GDM1 (cell line): ENCODE measurements around the gene CRYBG2.
"Not testable (repeated sequence)": the region's sequence is repeated elsewhere in the genome, so short reads cannot be mapped to it uniquely, and the experiment has no call there.

Source experiments
- DNase-seq: peaks from one replicate; lab custom pipeline; 2025; lab: John Stamatoyannopoulos, UW

CRYBG2 gene

DNA sequence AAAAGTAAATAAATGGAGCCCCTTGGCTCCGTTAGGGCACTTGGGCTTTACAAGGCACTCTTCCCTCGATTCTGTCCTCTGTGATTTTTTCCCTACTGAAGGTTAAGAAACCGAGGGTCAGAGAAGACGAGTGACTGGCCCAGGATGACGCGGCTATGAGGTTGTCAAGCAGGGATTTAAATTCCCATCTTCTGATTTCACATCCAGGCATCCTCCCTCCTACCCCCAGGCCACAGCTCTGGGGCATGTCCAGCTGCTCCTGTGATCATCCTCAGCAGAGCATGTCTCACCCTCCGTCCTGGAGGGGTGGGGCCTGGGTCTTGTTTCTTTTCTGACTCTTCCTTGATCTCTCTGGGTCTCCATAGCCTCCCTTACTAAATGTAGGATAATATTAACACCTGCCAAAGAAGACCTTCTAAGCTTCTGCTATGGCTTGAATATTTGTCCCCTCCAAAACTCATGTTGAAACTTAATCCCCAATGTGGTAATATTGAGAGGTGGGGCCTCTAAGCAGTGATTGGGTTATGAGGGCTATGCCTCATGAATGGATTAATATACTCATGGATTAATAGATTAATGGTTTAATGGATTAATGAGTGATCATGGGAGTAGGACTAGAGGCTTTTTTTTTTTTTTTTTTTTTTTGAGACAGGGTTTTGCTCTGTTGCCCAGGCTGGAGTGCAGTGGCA, 4.6 kb downstream of the CRYBG2 start:
- no peak for DNase-seq

DNA sequence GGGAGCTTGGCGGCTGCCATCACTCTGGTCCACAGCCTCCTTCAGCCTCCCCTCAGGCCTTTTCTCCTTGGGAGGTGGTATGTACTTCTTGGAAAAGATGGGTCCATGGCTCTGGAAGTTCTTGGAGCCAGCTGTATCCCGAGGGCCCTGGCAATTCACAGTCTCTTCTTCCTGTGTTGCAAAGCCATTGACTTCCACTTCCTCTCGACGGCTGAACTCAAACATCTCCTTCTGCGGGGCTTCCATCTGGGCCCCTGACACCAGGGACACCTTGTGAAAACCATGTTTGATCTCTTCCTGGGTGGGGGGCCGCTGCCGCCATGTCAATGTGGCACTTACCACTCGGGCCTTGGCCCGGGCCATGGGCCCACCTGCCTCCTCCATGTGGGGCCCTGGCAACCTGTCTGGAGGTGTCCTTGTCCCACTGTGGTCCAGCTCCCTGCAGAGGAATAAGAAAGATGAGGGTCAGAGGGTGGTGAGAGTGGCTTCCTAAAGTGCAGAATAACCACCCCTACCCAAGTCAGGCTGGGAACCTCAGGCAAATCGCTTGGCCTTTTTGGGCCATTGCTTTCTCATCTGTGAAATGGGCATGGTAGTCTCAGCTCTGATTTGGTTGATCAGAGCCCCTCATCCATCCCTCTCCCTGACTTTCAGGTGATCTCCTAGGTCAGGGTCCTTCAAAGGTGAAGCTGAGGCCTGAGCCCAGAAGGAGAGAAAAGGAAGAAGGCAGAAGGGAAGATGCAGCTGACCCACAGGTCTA, 7.5 kb downstream of the CRYBG2 start:
- DNase-seq, result no peak

DNA sequence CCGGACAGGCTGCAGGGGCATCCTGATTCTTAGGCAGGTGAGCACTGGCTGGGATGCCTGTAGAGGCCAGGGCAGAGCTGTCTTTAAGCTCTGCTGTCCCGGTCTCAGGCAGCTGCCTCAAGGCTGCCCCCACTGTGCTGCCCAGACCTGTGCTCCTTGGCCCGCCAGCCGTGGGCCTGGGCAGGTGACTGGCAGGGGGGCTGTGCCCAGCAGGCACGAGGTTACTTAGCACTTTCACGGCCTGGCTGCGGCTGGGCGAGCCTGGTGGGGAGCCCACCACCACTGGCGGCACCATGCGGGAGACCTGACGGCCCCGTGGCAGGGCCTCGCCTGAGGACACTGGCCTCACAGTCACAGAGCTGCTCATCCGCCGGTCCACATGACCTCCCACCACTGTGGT, 8.2 kb downstream of the CRYBG2 start:
- DNase-seq, result no peak

DNA sequence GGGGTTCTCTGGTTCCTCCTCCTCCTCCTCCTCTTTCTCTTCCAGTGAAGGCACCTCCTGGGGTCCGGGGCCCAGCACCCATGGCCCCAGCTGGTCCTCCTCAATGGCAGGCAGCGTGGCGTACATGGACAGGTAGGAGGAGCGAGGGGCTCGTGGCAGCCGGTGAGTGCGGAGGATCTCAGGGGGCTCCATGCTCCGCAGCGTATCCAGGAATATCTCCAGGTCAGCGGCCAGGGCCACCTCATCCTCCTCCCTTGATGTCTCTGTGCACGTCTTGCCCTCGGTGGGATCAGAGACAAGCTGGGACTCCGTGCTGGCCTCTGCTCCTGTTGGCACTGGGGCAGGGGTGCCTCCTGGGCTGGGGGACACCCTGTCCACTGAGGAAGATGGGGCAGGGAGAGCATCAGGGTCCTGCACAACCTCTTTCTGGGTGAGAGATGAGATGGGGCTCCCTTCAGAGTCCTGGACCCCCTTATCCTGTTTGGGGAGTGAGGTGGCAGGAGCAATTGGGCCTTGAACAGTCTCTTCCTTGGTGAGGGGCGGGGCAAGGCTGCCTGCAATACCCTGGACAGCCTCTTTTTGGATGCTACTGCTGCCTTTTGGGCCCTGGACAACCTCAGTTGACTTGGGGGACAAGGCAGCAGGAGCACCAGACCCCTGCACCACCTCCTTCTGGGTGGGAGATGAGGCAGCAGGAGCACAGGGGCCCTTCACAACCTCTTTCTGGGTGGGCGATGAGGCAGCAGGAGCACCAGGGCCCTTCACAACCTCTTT, 9.6 kb downstream of the CRYBG2 start:
- no peak for DNase-seq

DNA sequence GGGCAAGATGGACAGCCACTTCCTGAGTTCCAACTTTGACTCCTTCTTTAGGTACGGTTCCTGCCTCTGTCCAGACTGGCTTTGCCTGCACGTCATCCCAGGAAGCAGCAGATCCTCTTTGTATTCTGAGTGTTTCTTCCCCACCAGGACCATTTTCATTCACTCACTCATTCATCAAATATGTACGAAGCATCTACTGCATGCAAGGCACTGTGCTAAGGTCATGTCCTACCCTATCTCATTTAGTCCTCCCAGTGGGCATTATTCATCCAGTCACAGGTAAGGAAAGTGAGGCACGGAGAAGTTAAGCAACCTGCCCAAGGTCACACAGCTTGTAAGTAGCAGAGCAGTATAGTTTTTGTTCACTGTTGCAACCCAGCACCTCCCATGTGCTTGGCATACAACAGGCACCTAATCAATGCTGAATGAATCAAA, 13.9 kb downstream of the CRYBG2 start:
- no peak for DNase-seq

DNA sequence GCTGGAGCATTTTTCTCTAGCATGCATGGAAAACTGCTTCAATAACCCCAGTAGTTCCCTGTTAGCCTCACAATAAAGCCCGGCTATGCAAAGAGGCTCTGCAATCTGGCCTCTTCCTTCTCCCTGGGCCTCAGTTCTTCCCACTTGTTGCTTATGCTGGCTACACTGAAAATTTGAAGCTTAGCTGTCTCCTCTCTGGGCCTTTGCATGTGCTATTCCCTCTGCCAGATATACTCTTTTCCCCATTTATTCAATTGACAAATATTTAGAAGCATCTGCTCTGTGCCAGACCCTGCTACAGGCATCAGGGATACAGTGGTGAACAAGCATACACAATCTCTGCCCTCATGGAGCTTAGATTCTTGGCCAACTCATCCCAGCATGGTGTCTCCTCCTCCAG, 15.3 kb downstream of the CRYBG2 start:
- no peak for DNase-seq

DNA sequence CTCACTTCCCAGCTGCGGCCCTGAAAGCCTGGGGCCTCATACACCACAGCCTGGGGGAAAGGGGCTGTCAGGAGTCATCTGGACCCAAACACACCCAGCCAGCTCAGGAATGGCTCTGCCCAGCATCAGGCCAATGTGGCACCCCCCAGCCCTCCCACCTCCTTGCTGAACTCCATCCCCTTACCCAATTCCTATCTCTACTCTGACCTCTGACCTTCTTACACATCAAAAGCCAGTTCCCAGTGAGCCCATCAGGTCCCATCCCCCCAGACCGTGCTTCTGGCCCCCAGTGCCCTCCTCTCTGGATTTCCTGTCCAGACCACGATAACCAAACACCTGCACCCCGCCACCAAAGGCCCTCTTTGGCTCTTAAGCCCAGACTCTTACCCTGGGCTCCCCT, 16.3 kb downstream of the CRYBG2 start:
- no peak for DNase-seq

DNA sequence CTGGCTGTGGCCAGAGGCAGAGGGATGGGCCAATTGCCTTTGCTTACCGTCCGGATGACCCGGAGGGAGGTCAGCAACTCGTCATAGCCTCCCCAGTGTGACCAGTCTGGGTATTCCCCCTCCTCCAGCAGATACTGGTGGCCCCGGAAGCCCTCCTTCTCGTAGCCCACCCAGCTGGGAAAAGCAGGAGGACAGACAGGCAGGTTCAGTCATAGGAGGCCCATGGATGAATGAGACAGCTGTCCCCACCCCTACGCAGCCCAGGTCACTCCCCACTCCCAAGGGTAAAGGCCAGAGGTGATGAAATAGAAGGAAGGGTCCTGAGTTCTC, 16.8 kb downstream of the CRYBG2 start:
- no peak for DNase-seq

DNA sequence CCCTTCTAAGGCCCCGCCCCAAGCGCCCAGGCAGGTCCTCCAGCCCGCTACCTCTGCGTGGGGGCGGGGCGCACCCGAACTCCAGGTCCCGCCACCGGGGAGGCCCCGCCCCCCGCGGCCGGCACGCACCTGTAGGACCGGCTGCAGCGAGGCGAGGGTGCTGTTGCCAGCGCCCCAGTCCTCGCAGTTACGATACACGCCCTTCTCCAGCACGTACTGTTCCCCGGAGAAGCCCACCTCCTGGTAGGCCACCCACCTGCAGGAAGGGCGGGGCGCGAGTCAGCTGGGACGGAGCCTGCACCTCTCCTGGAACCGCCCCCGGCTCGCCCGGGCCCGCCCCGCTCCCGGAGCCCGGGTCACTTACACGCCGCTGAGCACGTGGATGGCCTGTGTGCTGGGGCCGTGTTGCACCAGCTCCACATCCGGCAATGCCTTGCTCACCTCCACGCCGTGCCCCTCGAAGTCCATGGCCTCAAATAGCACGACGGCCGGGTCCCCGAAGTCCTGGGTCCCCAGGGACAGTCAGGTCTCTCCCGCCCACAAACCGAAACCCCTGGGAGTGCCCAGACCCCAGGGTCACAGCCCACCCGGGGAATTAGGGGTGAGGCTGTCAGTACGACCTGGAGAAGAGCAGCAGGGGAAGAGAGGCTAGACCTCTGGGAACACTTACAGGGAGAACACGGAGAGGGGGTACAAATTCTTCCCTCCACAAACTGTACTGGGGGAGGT, 17.3 kb downstream of the CRYBG2 start:
- no peak for DNase-seq

DNA sequence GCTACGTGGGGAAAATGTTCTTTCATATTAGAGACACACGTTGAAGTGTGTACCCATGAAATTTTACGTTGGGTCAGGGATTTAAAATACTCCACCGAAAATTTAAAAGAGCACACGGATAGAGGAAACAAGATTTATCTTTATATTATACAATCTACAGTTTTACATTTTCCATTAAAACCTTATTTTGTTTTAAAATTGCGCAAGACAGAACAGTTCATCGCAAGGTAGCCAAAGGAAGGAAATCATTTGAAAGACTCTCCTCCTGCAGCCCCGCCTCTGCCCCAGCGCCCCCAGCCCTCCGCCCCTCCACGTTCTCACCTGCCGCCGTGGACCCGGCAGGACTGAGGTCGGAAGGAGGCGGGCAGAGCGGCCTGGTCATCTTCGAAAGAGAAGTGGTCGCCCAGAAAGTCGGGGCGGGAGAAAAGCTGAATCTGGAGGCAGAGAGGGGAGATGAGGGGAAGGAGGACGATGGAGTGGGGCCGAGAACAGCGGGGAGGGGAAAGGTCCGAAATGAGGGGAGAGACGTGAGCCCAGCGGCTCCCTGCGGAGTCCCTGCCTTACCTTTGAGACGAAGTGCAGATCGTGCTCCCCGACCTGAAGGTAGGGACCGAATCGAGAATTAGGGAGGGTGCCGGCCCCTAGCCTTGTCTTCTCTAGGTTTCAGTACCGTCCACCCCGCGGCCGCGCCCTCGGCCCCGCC, 18.0 kb downstream of the CRYBG2 start:
- DNase-seq, result no peak

DNA sequence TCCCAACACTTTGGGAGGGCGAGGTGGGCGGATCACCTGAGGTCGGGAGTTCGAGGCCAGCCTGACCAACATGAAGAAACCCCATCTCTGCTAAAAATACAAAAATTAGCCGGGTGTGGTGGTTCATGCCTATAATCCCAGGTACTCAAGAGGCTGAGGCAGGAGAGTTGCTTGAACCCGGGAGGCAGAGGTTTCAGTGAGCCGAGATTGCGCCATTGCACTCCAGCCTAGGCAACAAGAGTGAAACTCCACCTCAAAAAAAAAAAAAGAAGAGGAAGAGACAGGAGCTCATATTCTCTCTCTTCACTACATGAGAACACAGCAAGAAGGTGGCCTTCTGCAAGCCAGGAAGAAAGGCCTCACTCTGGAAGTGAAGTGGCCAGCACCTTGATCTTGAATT, 20.6 kb downstream of the CRYBG2 start:
- not testable (repeated sequence) for DNase-seq

DNA sequence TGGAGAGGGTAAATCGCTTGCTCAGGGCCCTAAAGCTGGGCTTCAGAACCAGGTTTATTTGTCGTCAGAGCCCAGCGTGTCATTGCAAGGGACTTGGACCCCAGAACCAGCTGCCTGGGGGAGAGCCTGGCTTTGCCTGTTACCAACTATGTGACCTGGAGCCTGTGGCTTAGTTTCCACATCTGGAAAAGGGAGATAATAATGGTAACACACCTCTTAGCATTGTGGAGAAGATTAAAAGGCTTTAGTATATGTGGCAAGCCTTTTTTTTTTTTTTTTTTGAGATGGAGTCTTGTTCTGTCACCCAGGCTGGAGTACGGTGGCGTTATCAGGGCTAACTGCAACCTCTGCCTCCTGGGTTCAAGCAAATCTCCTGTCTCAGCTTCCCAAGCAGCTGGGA, 23.7 kb downstream of the CRYBG2 start:
- DNase-seq, result no peak

DNA sequence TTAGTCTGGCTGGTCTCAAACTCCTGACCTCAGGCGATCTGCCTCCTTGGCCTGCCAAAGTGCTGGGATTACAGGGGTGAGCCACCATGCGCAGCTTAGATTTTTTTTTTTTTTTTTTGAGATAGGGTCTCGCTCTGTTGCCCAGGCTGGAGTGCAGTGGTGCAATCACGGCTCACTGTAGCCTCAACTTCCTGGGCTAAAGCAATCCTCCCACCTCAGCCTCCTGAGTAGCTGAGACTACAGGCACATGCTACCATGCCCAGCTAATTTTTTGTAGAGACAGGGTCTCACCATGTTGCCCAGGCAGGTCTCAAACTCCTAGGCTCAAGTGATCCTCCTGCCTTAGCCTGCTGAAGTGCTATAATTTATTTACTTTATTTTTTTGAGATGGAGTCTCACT, 24.6 kb downstream of the CRYBG2 start:
- DNase-seq, result not testable (repeated sequence)

DNA sequence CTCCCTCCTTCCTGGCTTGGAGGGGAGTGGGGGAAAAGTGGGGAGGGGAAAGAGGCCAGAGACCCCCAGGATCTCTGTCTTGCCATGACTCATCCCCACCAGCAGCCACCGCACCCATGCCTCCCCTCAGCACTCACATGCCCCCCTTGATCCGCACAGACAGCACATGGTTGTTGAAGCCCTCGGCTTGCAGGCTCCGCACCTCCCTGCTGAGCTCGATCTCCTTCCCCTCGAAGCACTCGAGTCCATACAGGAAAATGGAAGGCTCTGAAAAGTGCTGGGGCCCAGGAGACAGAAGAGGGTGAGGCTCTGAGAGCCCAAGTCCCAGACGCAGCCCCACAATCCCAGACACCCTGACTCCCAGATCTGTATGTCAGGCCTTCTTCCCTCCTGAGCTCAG, 25.3 kb downstream of the CRYBG2 start:
- no peak for DNase-seq

DNA sequence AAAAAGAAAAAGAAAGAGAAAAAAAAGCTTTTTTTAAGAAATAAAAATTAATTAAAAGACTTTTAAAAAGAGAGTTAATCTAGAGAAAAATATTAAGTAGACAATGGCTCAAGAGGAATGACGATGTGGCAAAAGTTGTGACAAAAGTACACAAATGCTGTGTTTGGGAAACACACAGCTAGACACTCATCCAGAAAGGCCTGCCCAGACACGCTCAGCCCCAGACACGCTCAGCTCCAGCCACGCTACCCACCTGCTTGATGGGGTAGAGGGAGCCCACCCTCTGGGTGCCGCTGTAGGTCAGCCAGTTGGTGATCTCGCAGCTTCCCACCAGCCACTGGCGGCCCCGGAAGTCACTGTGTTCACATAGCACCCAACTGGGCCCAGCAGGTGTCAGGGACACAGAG, 26.0 kb downstream of the CRYBG2 start:
- DNase-seq, result no peak

DNA sequence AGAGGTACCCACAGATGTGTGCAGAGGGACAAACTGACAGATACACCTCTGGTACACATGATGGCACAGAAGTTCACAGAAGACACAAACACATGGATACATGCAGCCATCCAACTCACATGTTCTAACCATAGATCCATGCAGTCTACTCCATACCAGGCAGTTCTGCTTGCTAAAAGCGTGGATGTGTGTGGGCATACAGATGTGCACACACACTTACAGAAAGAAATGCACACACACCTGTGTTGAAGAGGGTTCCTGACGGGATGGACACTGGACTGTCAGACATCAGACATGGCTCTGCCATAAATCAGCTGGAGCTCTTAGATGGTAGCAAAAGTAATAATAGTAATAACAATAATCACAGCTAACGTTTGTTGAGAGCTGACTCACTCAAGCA, 29.4 kb downstream of the CRYBG2 start:
- no peak for DNase-seq

DNA sequence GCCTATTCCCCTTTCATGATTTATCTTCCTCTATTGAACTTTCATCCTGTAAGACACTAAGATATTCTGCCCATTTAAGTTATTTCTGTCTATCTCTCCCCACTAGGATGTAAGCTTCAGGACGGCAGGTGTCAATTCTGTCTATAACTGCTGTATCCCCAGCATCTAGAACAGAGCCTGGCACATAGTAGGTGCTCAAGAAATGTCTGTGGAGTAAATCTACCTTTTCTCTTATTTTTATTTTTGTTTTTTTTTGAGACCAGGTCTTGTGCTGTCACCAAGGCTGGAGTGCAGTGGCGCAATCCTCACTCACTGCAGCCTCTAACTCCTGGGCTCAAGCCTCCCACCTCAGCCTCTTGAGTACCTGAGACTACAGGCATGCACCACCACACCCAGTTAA, 30.5 kb downstream of the CRYBG2 start:
- no peak for DNase-seq

DNA sequence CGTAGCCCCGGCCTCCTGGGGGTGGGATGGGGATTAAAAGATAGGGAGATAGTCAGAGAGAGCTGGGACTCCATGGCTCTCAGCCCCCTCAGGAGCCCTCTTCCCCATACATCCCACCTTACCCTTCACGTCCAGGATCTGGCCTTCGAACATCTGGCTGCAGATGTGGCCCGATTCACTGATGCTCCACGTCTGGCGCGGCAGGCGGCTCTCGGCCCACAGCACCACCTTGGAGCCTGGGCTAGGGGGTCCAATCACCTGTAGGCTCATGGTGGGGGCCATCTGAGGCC, 31.9 kb downstream of the CRYBG2 start:
- DNase-seq, result no peak

DNA sequence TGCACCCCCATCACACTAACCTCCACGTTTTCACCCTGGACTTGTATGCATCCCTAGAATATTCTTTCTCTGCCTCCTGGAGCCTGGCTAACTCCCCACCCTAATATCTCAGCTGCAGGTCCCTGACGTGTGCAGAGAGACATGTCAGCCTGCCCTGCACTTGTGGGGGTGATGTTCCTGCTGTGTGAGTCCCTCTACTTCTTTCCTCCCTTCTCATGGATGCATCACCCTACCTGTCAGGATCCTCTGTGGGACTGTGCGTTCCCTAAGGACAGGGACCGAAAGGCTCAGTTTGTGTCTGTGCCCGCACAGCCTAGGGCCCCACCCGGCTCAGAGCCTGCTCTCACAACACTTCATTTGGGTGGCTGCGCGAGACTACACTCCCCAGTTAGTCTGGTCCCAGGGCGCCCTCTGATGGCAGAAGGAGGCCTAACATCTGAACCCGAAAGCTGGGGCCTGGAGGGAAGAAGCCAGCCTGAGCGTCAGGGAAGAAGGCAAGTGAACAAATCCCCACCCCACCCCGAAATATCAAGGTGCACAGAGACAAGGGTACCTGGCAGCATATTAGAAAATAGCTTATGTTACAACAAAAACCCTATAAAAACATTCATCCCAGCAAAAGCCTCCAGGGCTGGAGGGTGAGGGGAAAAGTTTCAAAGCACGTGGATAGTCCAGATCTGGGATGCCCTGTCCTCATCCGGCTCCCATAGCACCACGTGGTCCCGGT, 32.5 kb downstream of the CRYBG2 start:
- peak; percentile 76 for DNase-seq

DNA sequence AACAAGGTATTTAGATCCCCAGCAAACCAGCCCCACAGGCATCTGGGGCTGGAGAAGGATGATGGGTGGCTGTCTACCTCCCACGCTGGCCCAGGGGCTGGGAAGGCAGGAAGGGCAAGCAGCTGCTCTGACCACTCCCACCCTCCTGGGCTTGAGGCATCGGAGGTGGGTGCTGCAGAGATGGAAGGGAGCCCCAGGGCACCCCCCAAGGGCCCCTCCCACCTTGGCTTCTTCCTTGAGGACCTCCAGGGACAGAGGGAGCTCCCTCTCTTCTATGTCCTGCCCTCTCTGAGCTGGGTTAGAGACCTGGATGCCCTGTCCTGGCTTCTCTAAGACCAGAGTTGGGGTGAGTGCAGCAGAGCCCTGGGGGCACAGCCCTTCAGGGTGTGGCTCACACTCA, 33.0 kb downstream of the CRYBG2 start:
- DNase-seq, result no peak

DNA sequence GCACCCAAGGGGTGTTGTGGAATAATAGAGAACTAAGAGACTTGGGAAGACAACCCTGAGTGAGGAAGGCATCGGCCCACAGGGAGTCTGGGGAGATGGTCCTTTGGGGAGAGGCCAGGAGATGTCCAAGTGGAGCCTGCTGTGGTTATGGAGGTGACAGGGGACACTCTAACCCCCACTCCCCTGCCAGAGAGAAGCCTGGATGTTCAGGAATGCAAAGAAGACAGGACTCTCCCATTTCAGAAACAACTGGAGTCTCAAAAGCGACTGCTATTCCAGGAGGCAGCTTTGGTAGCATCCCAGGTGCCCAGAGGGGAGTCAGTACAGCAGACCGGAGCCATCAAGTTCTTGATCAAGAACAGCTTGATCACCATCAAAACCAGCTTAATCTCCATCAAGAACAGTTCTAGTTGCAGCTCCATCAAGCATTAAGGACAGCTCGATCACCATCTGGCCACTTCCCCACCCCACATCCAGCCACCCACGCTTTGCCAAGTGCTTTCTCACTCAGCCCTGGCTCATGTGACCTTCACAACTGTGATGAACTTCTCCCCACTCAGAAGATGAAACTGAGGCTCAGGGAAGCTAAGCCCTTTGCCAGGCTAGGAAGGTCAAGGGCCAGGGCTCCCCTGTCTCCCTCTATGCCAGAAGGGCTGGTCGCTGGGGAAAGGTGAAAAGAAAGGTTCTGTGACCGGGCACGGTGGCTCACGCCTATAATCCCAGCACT, 35.4 kb downstream of the CRYBG2 start:
- no peak for DNase-seq
